SK-N-SH (cell line): ENCODE data around the gene C6orf132. TPM values are rescaled to one million over a fixed set of nuclear protein-coding genes. Genes with fewer than 3 reads are reported as not detected.

Source experiments
- CTCF ChIA-PET: fragments of 300-600, 350-600 bp; formaldehyde crosslinking; extraction: SDS; loops from one replicate; lab custom pipeline; 2021; lab: Yijun Ruan, JAX
- POLR2A ChIA-PET: fragments of 350-600 bp; sonication (Branson Sonifier 250); formaldehyde crosslinking; extraction: SDS; loops from one replicate; lab custom pipeline; 2020; ENCODE audit warnings: antibody characterized with exemption, inconsistent platforms; lab: Yijun Ruan, JAX
- DNase-seq: peaks from one replicate; pipeline ENCODE4 v3.0.0; 2012
- H2AFZ ChIP-seq: fragments of 200-600 bp; sonication (generic); 2 replicates; pipeline ENCODE4 v1.8.1; 2016; ENCODE audit warnings: antibody characterized with exemption, mild to moderate bottlenecking, low read depth
- H3F3A ChIP-seq: fragments of 200-600 bp; sonication (generic); replicated peaks from 2 replicates; pipeline ENCODE3; 2016; ENCODE audit warnings: antibody characterized with exemption, mild to moderate bottlenecking; ENCODE audit not compliant: insufficient read depth
- H3K27ac ChIP-seq, 2 experiments: fragments of 200-500 bp in 1 of 2; fragments of 200-600 bp in 1 of 2; sonication (Bioruptor generic) in 1 of 2; sonication (generic), shearing (Covaris generic) in 1 of 2; 2 replicates each; pipeline versions ENCODE4 v1.5.1 to v1.6.1; 2014 to 2016; ENCODE audit warnings: low read depth in 2 of 2, inconsistent platforms in 1 of 2, low read length in 1 of 2, mild to moderate bottlenecking in 1 of 2, mixed read lengths in 1 of 2
- H3K27me3 ChIP-seq: fragments of 200-600 bp; sonication (generic), shearing (Covaris generic); 2 replicates; pipeline ENCODE4 v1.6.1; 2016; ENCODE audit warnings: mixed run types; ENCODE audit not compliant: insufficient read depth
- H3K36me3 ChIP-seq, 2 experiments: fragments of 200-500 bp in 1 of 2; fragments of 200-600 bp in 1 of 2; sonication (Bioruptor generic) in 1 of 2; sonication (generic) in 1 of 2; replicated peaks in 1 of 2; 2 replicates each; pipeline versions ENCODE3 to v1.5.1; 2014 to 2016; ENCODE audit warnings: low read length in 1 of 2, mild to moderate bottlenecking in 1 of 2; ENCODE audit not compliant: insufficient read depth in 2 of 2, control insufficient read depth in 1 of 2
- H3K4me1 ChIP-seq, 2 experiments: fragments of 200-500 bp in 1 of 2; fragments of 200-600 bp in 1 of 2; sonication (Bioruptor generic) in 1 of 2; sonication (generic), shearing (Covaris generic) in 1 of 2; 2 replicates each; pipeline versions ENCODE4 v1.5.1 to v1.6.1; 2014 to 2016; ENCODE audit warnings: low read depth in 1 of 2, low read length in 1 of 2, mixed run types in 1 of 2; ENCODE audit not compliant: insufficient read depth in 2 of 2, control insufficient read depth in 1 of 2
- H3K4me2 ChIP-seq: fragments of 200-600 bp; sonication (generic), shearing (Covaris generic); 2 replicates; pipeline ENCODE4 v1.6.1; 2017; ENCODE audit warnings: mixed run types
- H3K4me3 ChIP-seq, 2 experiments: fragments of 200-500 bp in 1 of 2; fragments of 200-600 bp in 1 of 2; sonication (Bioruptor generic) in 1 of 2; sonication (generic), shearing (Covaris generic) in 1 of 2; 2 replicates each; pipeline versions ENCODE4 v1.5.1 to v1.8.1; 2014 to 2016; ENCODE audit warnings: low read depth in 2 of 2, inconsistent platforms in 1 of 2, low read length in 1 of 2, mild to moderate bottlenecking in 1 of 2, mixed read lengths in 1 of 2, moderate library complexity in 1 of 2
- H3K79me2 ChIP-seq: fragments of 200-600 bp; sonication (generic); 2 replicates; pipeline ENCODE4 v1.8.1; 2017; ENCODE audit warnings: mild to moderate bottlenecking; ENCODE audit not compliant: insufficient read depth
- H3K9ac ChIP-seq: fragments of 200-600 bp; sonication (generic); 2 replicates; pipeline ENCODE4 v1.6.1; 2017; ENCODE audit warnings: mixed run types
- H3K9me2 ChIP-seq: fragments of 200-600 bp; sonication (generic); 2 replicates; pipeline ENCODE4 v1.6.1; 2017; ENCODE audit warnings: mixed run types
- H3K9me3 ChIP-seq: fragments of 200-600 bp; sonication (generic); 2 replicates; pipeline ENCODE4 v1.6.1; 2017; ENCODE audit warnings: mixed run types, mild to moderate bottlenecking, moderate library complexity
- H4K20me1 ChIP-seq: fragments of 200-600 bp; sonication (generic); 2 replicates; pipeline ENCODE4 v1.6.1; 2017; ENCODE audit warnings: mild to moderate bottlenecking, mixed run types; ENCODE audit not compliant: insufficient read depth
- CTCF ChIP-seq: fragments of 200-600 bp; sonication (generic); IDR thresholded peaks from 2 replicates; pipeline ENCODE4 v1.6.1; 2017; ENCODE audit warnings: antibody characterized with exemption, mild to moderate bottlenecking, moderate library complexity
- ELF1 ChIP-seq: IDR thresholded peaks from 2 replicates; pipeline ENCODE4 v1.4.0; 2012
- EP300 ChIP-seq, 2 experiments: IDR thresholded peaks; 2 replicates each; pipeline versions ENCODE4 v1.4.0 to v1.6.1; 2012; ENCODE audit warnings: borderline replicate concordance in 1 of 2, low read depth in 1 of 2, low read length in 1 of 2
- FOSL2 ChIP-seq: IDR thresholded peaks from 2 replicates; pipeline ENCODE4 v1.4.0; 2012; ENCODE audit warnings: low read depth, mild to moderate bottlenecking, moderate library complexity, borderline replicate concordance
- GABPA ChIP-seq: IDR thresholded peaks from 2 replicates; pipeline ENCODE4 v1.4.0; 2012; ENCODE audit warnings: low read depth, mild to moderate bottlenecking
- JUND ChIP-seq: IDR thresholded peaks from 2 replicates; pipeline ENCODE4 v1.4.0; 2012
- NRF1 ChIP-seq: IDR thresholded peaks from 2 replicates; pipeline ENCODE4 v1.6.1; 2012; ENCODE audit warnings: low read depth, mild to moderate bottlenecking, low read length
- PBX3 ChIP-seq: IDR thresholded peaks from 2 replicates; pipeline ENCODE4; 2012
- REST ChIP-seq: IDR thresholded peaks from 2 replicates; pipeline ENCODE4 v1.6.1; 2012; ENCODE audit warnings: mild to moderate bottlenecking, low read depth, low read length, moderate library complexity
- RXRA ChIP-seq: IDR thresholded peaks from 2 replicates; pipeline ENCODE4 v1.4.0; 2012; ENCODE audit warnings: low read depth, mild to moderate bottlenecking, borderline replicate concordance
- SIN3A ChIP-seq: IDR thresholded peaks from 2 replicates; pipeline ENCODE4 v1.6.1; 2012; ENCODE audit warnings: low read depth, mild to moderate bottlenecking, low read length, moderate library complexity, borderline replicate concordance
- SMC3 ChIP-seq: IDR thresholded peaks from 2 replicates; pipeline ENCODE4 v1.6.1; 2012; ENCODE audit warnings: low read depth, low read length, improper control_type of control experiment
- TEAD4 ChIP-seq: IDR thresholded peaks from 2 replicates; pipeline ENCODE4 v1.4.0; 2012; ENCODE audit warnings: mild to moderate bottlenecking, borderline replicate concordance; ENCODE audit not compliant: insufficient read depth
- USF1 ChIP-seq: IDR thresholded peaks from 2 replicates; pipeline ENCODE4 v1.4.0; 2012; ENCODE audit warnings: low read depth, borderline replicate concordance
- USF2 ChIP-seq: fragments of 150-350 bp; IDR thresholded peaks from 2 replicates; pipeline ENCODE4 v1.6.1; 2017; ENCODE audit warnings: antibody characterized with exemption, low read length, low read depth, borderline replicate concordance
- YY1 ChIP-seq: IDR thresholded peaks from 2 replicates; pipeline ENCODE4 v1.4.0; 2012; ENCODE audit warnings: low read depth, mild to moderate bottlenecking
- ZBTB33 ChIP-seq: IDR thresholded peaks from 2 replicates; pipeline ENCODE4 v1.4.0; 2012; ENCODE audit warnings: low read depth, borderline replicate concordance
- WGBS: methylation state at CpG from one replicate; pipeline ENCODE4 v1.1.6; 2017; ENCODE audit warnings: low lambda C conversion rate; 5-methylcytosine and 5-hydroxymethylcytosine counted together
- polyA plus RNA-seq, 3 experiments: library from polyadenylated mRNA; depleted of rRNA; stranded (reverse); fragments of >200 nt; gene quantifications; 2 replicates each; pipeline ENCODE4 v1.2.3, GENCODE V29; 2012

Gene C6orf132
- polyA plus RNA-seq, 1 of the 3 experiments (the other 2 are of a cell fraction) = not detected

GRCh38 chr6:42079941-42080464, 62.4 kb downstream of the C6orf132 start:
- WGBS = 97% methylated on average over 9 of the region's 10 CpGs
- Histone ChIP-seq H3K4me1 (no peaks in the 10 kb centered on the region), H3K9me2 (no peaks in the 10 kb centered on the region), H3K79me2 (no peaks in the 10 kb centered on the region), H3K9ac (no peak overlapping the region), H3K4me2 (no peak overlapping the region), H3K27ac (no peak overlapping the region), H4K20me1 (no peaks in the 10 kb centered on the region), H3F3A (peaks cover 3% of the 10 kb centered on the region), H3K36me3 (peaks cover 15 to 19% of the 10 kb centered on the region in 2 experiments), H3K9me3 (no peaks in the 10 kb centered on the region), H3K27me3 (no peaks in the 10 kb centered on the region), H3K4me3 (no peak overlapping the region), H2AFZ (no peak overlapping the region)
- ChIA-PET POLR2A (no interaction called here), CTCF (interaction anchor here (1.7 to 18.1 kb wide), 2 partner anchors 77 to 86 kb away, joined by 4 to 159 read pairs; no protein-coding TSS in a partner anchor)
- DNase-seq = no peak
- no peak for TF ChIP-seq NRF1
- TF ChIP-seq REST = no peak
- no peak for TF ChIP-seq JUND
- TF ChIP-seq ELF1 = no peak
- no peak for TF ChIP-seq PBX3
- no peak for TF ChIP-seq RXRA
- no peak for TF ChIP-seq YY1
- no peak for TF ChIP-seq SMC3
- TF ChIP-seq ZBTB33 = no peak
- no peak for TF ChIP-seq GABPA
- TF ChIP-seq TEAD4 = no peak
- TF ChIP-seq CTCF = no peak
- TF ChIP-seq FOSL2 = no peak
- TF ChIP-seq USF1 = no peak
- no peak for TF ChIP-seq EP300 (IDR thresholded peaks at IDR 0.05; ENCODE audit: borderline replicate concordance in 1 of 2, low read depth in 1 of 2, low read length in 1 of 2)
- TF ChIP-seq USF2 = no peak
- no peak for TF ChIP-seq SIN3A
